ENCODE data around the gene NEDD1.

NEDD1 gene

DNA sequence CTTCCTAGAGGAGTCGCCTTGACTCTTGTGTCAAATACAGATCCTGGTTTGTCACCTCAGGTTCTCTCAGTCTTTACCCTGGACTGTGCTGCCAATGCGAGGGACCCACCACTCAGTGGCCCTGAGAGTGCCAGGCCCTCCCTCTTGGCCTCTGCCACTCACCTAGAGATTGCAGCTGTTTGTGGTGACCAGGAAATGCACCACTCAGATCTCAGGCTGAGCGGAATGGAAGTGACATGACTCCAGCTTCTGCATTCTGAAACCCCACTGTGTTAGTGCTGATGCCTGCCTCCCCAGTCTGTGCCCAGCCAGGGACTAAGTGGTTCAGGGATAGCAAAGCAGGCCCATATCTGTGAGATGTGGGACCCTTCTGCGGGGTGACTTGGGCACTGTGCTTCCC lies 27.8 kb upstream of the NEDD1 start:
- H3K27ac ChIP-seq, result no peak overlapping the region

DNA sequence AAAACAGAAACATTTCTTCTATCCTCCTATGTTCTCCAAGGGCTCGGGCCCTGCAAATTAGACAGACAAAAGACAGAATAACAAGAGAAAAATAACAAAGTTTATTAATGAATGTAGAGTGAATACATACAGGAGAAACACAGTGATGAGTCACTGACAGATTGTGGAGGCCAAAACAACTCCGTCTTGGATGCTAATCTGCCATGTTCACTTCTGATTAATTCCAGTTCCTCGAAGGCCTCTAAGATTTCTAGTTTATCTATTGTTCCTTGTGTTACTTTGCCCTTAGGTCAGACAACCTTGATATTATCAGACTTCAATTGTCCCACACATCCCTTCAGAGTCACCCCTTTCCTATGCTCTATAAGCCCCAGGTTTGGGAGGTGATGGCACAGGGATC lies 26.8 kb upstream of the NEDD1 start:
- TF ChIP-seq, protein P1, sequence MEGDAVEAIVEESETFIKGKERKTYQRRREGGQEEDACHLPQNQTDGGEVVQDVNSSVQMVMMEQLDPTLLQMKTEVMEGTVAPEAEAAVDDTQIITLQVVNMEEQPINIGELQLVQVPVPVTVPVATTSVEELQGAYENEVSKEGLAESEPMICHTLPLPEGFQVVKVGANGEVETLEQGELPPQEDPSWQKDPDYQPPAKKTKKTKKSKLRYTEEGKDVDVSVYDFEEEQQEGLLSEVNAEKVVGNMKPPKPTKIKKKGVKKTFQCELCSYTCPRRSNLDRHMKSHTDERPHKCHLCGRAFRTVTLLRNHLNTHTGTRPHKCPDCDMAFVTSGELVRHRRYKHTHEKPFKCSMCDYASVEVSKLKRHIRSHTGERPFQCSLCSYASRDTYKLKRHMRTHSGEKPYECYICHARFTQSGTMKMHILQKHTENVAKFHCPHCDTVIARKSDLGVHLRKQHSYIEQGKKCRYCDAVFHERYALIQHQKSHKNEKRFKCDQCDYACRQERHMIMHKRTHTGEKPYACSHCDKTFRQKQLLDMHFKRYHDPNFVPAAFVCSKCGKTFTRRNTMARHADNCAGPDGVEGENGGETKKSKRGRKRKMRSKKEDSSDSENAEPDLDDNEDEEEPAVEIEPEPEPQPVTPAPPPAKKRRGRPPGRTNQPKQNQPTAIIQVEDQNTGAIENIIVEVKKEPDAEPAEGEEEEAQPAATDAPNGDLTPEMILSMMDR (IDR thresholded peaks at IDR 0.05; ENCODE audit: low read depth, low read length), result no peak
- Histone ChIP-seq H3K27ac (no peak overlapping the region), H3K36me3 (no peaks in the 10 kb centered on the region), H3K4me3 (ENCODE audit: low read depth, low read length) (no peak overlapping the region), H3K27me3 (ENCODE audit: insufficient read depth, low read depth, severe bottlenecking) (peaks cover 10% of the 10 kb centered on the region), H3K9me3 (ENCODE audit: severe bottlenecking) (no peaks in the 10 kb centered on the region)
- DNase-seq, result no peak

More for the DNA sequence above, 27.8 kb upstream of the NEDD1 start:
- TF ChIP-seq, protein P1 (IDR thresholded peaks at IDR 0.05; ENCODE audit: low read depth, low read length), result no peak
- no peak overlapping the region for H3K4me3 ChIP-seq (ENCODE audit: low read depth, low read length)
- no peaks in the 10 kb centered on the region for H3K36me3 ChIP-seq
- DNase-seq, result no peak
- no peaks in the 10 kb centered on the region for H3K9me3 ChIP-seq (ENCODE audit: severe bottlenecking)
- peaks cover 10% of the 10 kb centered on the region for H3K27me3 ChIP-seq (ENCODE audit: insufficient read depth, low read depth, severe bottlenecking)

DNA sequence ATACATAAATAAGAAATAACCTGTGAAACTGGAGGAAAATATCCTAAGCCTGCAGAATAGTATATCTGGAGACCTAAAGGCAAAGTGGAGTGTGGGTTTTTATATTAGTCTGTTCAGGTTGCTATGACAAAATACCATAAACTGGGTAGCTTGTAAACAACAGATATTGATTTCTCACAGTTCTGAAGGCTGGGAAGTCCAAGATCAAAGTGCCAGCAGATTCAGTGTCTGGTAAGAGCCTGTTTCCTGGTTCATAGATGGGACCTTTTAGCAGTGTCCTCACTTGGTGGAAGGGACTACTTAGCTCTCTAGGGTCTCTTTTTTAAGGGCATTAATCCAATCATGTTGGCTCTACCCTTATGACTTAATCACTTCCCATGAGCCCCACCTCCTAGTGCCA lies 25.4 kb upstream of the NEDD1 start:
- H3K27me3 ChIP-seq (ENCODE audit: insufficient read depth, low read depth, severe bottlenecking), result peaks cover 6% of the 10 kb centered on the region
- H3K4me3 ChIP-seq (ENCODE audit: low read depth, low read length), result no peak overlapping the region
- no peaks in the 10 kb centered on the region for H3K36me3 ChIP-seq
- no peak for DNase-seq
- H3K27ac ChIP-seq, result no peak overlapping the region
- TF ChIP-seq, protein P1 (IDR thresholded peaks at IDR 0.05; ENCODE audit: low read depth, low read length), result no peak
- H3K9me3 ChIP-seq (ENCODE audit: severe bottlenecking), result no peaks in the 10 kb centered on the region

DNA sequence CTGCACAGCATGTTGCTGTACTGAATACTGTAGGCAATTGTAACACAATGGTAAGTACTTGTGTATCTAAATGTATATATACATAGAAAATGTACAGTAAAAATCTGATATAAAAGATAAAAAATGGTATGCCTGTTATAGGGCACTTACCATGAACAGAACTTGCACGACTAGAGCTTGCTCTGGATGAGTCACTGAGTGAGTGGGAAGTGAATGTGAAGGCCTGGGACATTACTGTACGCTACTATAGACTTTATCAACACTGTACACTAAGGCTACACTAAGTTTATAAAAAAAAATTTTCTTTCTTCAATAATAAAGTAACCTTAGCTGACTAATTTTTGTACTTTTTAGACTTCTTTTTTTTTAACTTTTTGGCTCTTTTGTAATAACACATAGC lies 24.2 kb upstream of the NEDD1 start:
- Histone ChIP-seq H3K4me3 (ENCODE audit: low read depth, low read length) (no peak overlapping the region), H3K27ac (no peak overlapping the region), H3K36me3 (no peaks in the 10 kb centered on the region), H3K9me3 (ENCODE audit: severe bottlenecking) (no peaks in the 10 kb centered on the region), H3K27me3 (ENCODE audit: insufficient read depth, low read depth, severe bottlenecking) (peaks cover 6% of the 10 kb centered on the region)
- no peak for DNase-seq
- TF ChIP-seq, protein P1 (IDR thresholded peaks at IDR 0.05; ENCODE audit: low read depth, low read length), result no peak

DNA sequence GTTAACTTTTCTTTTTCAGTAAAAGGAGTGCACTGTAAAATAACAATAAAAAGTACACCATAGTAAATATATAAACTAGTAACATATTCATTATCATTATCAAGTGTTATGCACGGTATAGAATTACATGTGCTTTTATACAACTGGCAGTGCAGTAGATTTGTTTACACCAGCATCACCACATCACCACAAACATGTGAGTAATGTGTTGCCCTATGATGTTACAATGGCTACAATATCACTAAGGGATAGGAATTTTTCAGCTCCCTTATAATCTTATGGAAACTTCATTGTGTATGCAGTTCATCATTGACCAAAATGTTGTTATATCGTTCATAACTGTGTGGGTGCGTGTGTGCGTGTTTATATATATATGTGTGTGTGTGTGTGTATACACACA lies 23.5 kb upstream of the NEDD1 start:
- Histone ChIP-seq H3K36me3 (no peaks in the 10 kb centered on the region), H3K9me3 (ENCODE audit: severe bottlenecking) (no peaks in the 10 kb centered on the region), H3K27ac (no peak overlapping the region), H3K27me3 (ENCODE audit: insufficient read depth, low read depth, severe bottlenecking) (peaks cover 6% of the 10 kb centered on the region), H3K4me3 (ENCODE audit: low read depth, low read length) (no peak overlapping the region)
- no peak for DNase-seq
- TF ChIP-seq, protein P1 (IDR thresholded peaks at IDR 0.05; ENCODE audit: low read depth, low read length), result no peak

DNA sequence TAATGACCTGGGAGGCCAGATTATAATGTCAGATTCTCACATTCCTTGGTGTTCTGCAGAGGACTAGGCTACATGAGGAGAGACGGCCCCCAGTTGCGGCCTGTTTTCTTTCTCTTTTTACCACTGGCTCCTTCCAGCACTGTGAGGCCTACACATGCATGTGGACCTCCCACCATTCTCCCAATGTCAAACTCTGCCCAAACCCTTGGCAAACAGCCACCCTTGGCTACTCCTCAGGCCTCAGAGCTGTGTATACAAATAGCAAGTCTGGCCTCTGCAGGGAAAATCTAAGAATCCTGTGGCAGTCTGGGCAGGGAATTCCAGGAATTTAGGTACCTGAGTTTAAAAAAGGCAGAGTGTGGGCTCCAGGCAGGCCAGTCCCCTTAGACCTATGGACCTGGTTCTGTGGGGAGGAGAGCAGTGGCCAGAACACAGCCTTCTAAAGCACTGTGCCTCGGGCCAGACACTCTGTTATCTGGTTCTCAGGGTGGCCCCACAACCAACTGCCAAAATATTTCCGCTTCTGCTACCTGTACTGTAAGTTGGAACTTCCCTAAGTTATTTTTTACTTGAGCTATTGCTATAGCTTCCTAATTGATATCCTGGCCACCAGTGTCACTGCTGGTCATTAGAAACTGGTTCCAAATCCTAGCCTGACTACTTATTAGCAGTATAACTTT lies 19.9 kb upstream of the NEDD1 start:
- Histone ChIP-seq H3K4me3 (ENCODE audit: low read depth, low read length) (no peak overlapping the region), H3K27ac (no peak overlapping the region), H3K9me3 (ENCODE audit: severe bottlenecking) (no peaks in the 10 kb centered on the region), H3K27me3 (ENCODE audit: insufficient read depth, low read depth, severe bottlenecking) (no peaks in the 10 kb centered on the region), H3K36me3 (no peaks in the 10 kb centered on the region)
- no peak for DNase-seq
- TF ChIP-seq, protein P1 (IDR thresholded peaks at IDR 0.05; ENCODE audit: low read depth, low read length), result no peak

Measured in WERI-Rb-1 (cell line).